NCI-H2227 treated with DMSO at 0.1 percent for 48 hours (cell line): ENCODE measurements around the gene C1GALT1C1.
"Not testable (repeated sequence)": the region's sequence is repeated elsewhere in the genome, so short reads cannot be mapped to it uniquely, and the experiment has no call there.

Experiments used
- DNase-seq: peaks from one replicate; lab custom pipeline; 2025; lab: John Stamatoyannopoulos, UW

The C1GALT1C1 gene

GRCh38 chrX:120629667-120630537 is at the start of gene C1GALT1C1:
C1GALT1C1 (minus strand) TSS chrX:120630054; CDS start chrX:120627166, 2,888 bp downstream.
- DNase-seq, result peak; percentile 98

- no peak for DNase-seq
These were observed 47.3 kb upstream of the C1GALT1C1 start for GRCh38 chrX:120677004-120677652.

DNA sequence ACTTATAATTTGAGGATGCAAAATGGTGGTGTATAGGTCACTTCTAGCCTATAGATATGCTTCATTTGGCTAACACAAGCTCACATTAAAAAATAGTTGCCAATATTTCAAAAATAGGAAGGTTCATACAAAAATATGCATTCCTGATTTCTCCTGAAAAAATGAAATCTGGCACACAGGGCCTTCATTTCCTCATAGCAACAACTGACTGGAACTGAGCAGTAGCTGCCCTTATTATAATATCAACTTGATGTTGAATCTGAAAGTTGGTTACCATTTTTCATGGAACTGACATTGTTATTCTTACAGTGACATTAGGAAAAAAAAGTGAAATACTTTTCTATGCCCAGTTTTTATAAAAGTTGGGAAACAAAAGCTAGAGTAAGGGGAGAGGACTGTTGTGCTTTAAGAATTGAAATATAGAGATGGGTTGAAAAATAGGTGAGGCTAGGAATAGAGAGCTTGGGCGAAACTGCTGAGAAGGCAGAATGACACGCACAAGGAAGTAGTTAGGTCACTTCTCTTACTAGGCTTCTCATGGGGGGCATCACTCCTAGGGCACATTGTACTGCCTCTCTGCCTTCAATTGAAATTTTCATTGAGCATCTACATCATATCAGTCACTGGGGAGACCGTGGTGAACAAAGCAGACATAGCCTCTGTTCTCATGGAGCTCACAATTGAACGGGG is 43.1 kb upstream of the C1GALT1C1 start:
- no peak for DNase-seq

DNA sequence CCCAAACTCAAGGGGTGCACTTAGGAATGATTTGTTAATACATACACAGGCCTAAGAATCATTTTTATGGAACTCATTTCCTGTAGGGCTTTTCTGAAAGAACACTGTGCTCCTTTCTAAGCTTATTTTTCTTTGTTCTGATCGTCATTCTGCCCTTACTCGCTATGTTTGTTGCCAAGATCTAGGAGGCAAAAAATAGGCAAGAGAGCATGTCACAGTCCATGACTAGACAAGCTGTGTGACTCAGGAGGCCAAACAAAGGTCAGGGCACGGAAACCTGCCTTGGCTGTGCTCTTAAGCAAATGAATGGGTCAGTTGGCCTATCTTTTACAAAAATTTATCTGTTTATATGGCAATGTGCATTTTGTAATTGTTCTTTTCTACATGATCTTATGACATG is 42.5 kb upstream of the C1GALT1C1 start:
- no peak for DNase-seq

DNA sequence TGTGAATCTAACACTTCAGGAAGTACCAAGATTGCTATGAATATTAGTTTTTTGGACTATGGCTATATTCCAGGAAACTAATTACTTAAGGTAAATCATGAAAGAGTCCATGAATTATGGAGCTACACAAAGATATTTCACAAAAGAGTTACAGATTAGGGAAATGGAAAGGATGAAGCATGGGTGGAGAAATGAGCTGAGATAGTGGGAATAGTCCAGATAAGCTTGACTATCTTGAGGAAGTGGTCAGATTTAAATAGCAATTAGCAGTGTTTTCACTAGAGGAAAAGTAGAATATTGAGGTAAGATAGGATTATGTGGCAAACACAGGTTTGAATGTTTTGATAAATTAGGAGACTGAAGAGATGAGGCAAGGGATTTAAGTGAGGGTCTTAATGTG is 42.1 kb upstream of the C1GALT1C1 start:
- no peak for DNase-seq

GRCh38 chrX:120668357-120668756 is 38.5 kb upstream of the C1GALT1C1 start:
- no peak for DNase-seq

GRCh38 chrX:120664535-120664934 is 34.7 kb upstream of the C1GALT1C1 start:
- not testable (repeated sequence) for DNase-seq

GRCh38 chrX:120664081-120664480 is 34.2 kb upstream of the C1GALT1C1 start:
- peak; percentile 18 for DNase-seq

GRCh38 chrX:120662662-120663061 is 32.8 kb upstream of the C1GALT1C1 start:
- no peak for DNase-seq

GRCh38 chrX:120660637-120661036 is 30.8 kb upstream of the C1GALT1C1 start:
- no peak for DNase-seq

GRCh38 chrX:120653000-120653399 is 23.1 kb upstream of the C1GALT1C1 start:
- DNase-seq, result no peak

DNA sequence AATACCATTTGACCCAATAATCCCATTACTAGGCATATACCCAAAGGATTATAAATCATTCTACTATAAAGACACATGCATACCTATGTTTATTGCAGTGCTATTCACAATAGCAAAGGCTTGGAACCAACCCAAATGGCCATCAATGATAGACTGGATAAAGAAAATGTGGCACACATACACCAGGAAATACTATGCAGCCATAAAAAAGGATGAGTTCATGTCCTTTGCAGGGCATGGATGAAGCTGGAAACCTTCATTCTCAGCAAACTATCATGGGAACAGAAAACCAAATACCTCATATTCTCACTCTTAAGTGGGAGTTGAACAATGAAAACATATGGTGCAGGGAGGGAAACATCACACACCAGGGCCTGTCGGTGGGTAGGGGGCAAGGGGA is 22.4 kb upstream of the C1GALT1C1 start:
- not testable (repeated sequence) for DNase-seq

GRCh38 chrX:120647127-120647526 is 17.3 kb upstream of the C1GALT1C1 start:
- no peak for DNase-seq

DNA sequence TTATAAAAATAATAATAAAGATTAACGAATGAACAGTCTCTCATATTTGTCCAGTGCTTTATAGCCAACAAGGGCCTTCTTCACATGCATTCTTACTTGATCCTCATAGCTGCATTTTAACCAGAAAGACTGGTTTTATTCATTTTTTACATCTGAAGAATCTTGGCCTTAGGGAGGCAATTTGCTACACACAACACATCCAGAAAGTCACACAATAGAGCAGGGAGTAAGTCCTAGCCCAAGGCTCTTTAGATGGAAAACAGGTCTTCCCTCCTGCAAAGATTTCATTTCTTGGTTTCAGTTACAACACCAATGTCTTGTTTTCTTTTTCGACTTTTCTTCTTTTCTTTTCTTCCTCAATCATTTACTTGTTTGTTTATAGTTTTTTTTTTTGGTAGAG is 13.0 kb upstream of the C1GALT1C1 start:
- no peak for DNase-seq

- DNase-seq, result no peak
These were observed 8.8 kb upstream of the C1GALT1C1 start for GRCh38 chrX:120638619-120639018.

DNA sequence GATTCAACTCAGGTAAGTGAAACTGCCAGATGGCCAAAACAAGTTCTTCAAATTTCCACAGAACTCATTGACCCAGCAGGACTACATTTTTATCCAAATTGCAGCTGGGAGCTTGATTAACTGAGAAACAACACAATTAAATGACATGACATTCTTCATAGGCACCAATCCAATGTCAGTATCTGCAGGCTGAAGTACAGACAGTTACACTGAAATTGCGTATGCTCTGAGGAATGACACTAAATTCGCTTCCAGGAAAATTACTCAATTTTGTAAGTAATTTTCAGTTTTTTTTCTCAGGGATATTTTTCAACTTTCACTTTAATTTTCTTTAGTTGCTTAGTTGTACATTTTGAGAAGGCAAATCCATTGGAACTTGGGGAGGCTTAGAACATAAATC is 4.5 kb downstream of the C1GALT1C1 start:
- DNase-seq, result no peak

GRCh38 chrX:120617996-120618630 is 11.7 kb downstream of the C1GALT1C1 start:
- no peak for DNase-seq

DNA sequence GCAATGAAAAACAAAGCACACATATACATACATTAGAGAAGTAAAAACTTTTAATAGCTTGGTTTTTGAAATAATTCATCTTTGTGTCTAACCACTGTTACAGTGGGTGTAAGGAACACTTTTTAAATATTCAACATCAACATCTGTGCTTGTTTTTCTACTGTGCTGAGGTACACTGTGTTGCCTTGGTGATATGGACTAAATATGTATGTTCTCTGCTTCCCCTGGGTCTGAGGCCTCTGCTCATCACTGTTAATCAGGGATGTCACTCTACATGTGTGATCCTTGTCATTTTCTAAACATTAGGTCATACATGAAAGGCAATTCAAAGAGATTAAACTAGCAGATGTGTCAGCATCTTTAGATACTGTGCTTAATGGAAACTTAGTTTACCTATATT is 15.0 kb downstream of the C1GALT1C1 start:
- DNase-seq, result no peak

GRCh38 chrX:120612086-120612485 is 17.8 kb downstream of the C1GALT1C1 start:
- DNase-seq, result no peak

DNA sequence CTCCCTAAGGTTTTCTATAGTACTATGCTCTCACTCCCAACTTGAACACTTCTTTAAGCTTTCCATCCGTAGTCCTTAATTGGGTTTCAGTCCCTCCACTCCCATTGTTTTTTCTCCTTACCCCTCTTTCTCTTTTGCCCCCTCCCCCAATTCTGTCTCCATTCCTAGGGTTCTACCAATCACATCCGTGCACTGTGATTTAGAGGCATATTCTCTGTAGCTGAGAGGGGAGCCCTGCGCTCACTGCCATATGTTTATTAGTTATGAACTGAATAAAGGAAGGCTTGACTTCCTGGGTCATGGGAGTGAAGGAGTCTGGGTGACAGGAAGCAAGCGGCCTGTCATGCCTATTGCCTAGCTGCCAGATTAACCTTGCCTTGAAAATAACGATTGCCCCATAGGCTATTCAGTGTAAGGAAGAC is 25.5 kb downstream of the C1GALT1C1 start:
- peak; percentile 63 for DNase-seq

GRCh38 chrX:120603707-120604360 is 26.0 kb downstream of the C1GALT1C1 start, which contains the start of gene MCTS1:
MCTS1 (plus strand) TSS chrX:120604101; CDS start chrX:120604237, 136 bp downstream.
- peak; percentile 99 for DNase-seq

DNA sequence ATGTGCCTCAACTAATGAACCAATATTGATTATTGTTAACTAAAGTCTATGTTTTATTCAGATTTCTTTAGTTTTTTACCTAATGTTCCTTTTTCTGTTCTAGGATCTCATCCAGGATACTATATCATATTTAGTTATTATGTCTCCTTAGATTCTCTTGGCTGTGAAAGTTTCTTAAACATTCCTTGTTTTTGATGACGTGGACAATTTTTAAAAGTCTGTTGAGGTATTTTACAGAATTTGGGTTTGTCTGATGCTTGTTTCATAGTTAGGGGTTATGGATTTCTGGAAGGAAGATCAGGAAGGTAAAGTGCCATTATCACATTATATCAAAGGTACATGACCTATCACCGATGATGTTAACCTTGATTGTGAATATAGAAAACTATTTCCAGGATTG is 44.2 kb downstream of the C1GALT1C1 start:
- no peak for DNase-seq
